Endodermal cell (in vitro differentiated cells): ENCODE data around the gene ANKRD31. TPM values are rescaled to one million over a fixed set of nuclear protein-coding genes. Genes with fewer than 3 reads are reported as not detected.
"Not testable (repeated sequence)": the region's sequence is repeated elsewhere in the genome, so short reads cannot be mapped to it uniquely, and the experiment has no call there.

Source experiments
- DNase-seq: peaks from one replicate; pipeline ENCODE4 v3.0.0-alpha.2; 2017
- H3K27ac ChIP-seq: 2 replicates; pipeline ENCODE4 v1.5.1; 2013; ENCODE audit warnings: mild to moderate bottlenecking, low read depth, low read length, moderate library complexity
- H3K27me3 ChIP-seq: 2 replicates; pipeline ENCODE4 v1.6.1; 2013; ENCODE audit warnings: mild to moderate bottlenecking, low read length, moderate library complexity; ENCODE audit not compliant: insufficient read depth, control insufficient read depth, poor library complexity, severe bottlenecking
- H3K36me3 ChIP-seq: 2 replicates; pipeline ENCODE4 v1.7.0; 2013; ENCODE audit warnings: mild to moderate bottlenecking, low read length, moderate library complexity; ENCODE audit not compliant: control insufficient read depth, insufficient read depth
- H3K4me1 ChIP-seq: one replicate; pipeline ENCODE4 v1.7.0; 2013; ENCODE audit warnings: low read length; ENCODE audit not compliant: control insufficient read depth, insufficient read depth
- H3K4me3 ChIP-seq: 2 replicates; pipeline ENCODE4 v1.5.1; 2013; ENCODE audit warnings: mild to moderate bottlenecking, low read length, moderate library complexity
- H3K9ac ChIP-seq: 2 replicates; pipeline ENCODE4 v1.6.1; 2013; ENCODE audit warnings: mild to moderate bottlenecking, low read length, moderate library complexity; ENCODE audit not compliant: poor library complexity, severe bottlenecking; ENCODE audit errors: extremely low read depth
- H3K9me3 ChIP-seq: 2 replicates; pipeline ENCODE4 v1.6.1; 2013; ENCODE audit warnings: mild to moderate bottlenecking, low read length, moderate library complexity; ENCODE audit not compliant: control insufficient read depth
- H3K27ac Mint-ChIP-seq: 2 replicates; pipeline ENCODE4 v1.8.0; 2020; ENCODE audit warnings: mixed read lengths
- H3K27me3 Mint-ChIP-seq: 2 replicates; pipeline ENCODE4 v1.8.0; 2021; ENCODE audit warnings: mild to moderate bottlenecking, mixed read lengths; ENCODE audit not compliant: insufficient read depth
- H3K36me3 Mint-ChIP-seq: 2 replicates; pipeline ENCODE4 v1.8.0; 2020; ENCODE audit warnings: low read depth, mixed read lengths
- H3K4me1 Mint-ChIP-seq: 2 replicates; pipeline ENCODE4 v1.8.0; 2020; ENCODE audit warnings: mixed read lengths
- H3K4me3 Mint-ChIP-seq: 2 replicates; pipeline ENCODE4 v1.8.0; 2020; ENCODE audit warnings: mild to moderate bottlenecking, moderate library complexity, mixed read lengths
- H3K9me3 Mint-ChIP-seq: 2 replicates; pipeline ENCODE4 v1.8.0; 2020; ENCODE audit warnings: mild to moderate bottlenecking, mixed read lengths
- CTCF ChIP-seq: fragments of 200-600 bp; sonication (generic); conservative IDR thresholded peaks from 2 replicates; pipeline ENCODE4 v1.5.0; 2021; ENCODE audit warnings: antibody characterized with exemption, mild to moderate bottlenecking
- WGBS, 2 experiments: methylation state at CpG; one replicate each; pipeline versions ENCODE4 v1.1.5 to v1.1.7; 2013; ENCODE audit warnings: missing lambda C conversion rate in 2 of 2, mixed read lengths in 1 of 2; ENCODE audit not compliant: insufficient coverage in 1 of 2, insufficient read length in 1 of 2; 5-methylcytosine and 5-hydroxymethylcytosine counted together
- total RNA-seq, 2 donors: library from RNA; stranded (reverse); fragmentation: NEBNext Ultra II Directional in 1 of 2; extraction: Animal tissue kit (Norgen Biotek cat#: 25700) in 1 of 2; gene quantifications; 2 replicates in 1 of 2; 3 replicates in 1 of 2; pipeline ENCODE4 v1.2.1, GENCODE V29; 2021

ANKRD31 gene
- total RNA-seq, 2 donors from 2014 or later = 0.13 to 0.29 TPM

- H3K36me3 Mint-ChIP-seq = no peaks in the 10 kb centered on the region
- no peaks in the 10 kb centered on the region for H3K27me3 ChIP-seq
- 99% methylated on average over 3 of the region's 3 CpGs; no CpG with 5 or more reads in 1 of the 2 experiments for WGBS, 2 experiments
- peaks cover 6% of the 10 kb centered on the region for H3K4me1 Mint-ChIP-seq
- no peak for TF ChIP-seq CTCF
- H3K27ac ChIP-seq = no peak overlapping the region
- H3K27me3 Mint-ChIP-seq = peaks cover 2% of the 10 kb centered on the region
- DNase-seq = no peak
- H3K4me3 Mint-ChIP-seq = no peak overlapping the region
- no peaks in the 10 kb centered on the region for H3K9me3 Mint-ChIP-seq
- no peak overlapping the region for H3K9ac ChIP-seq
- no peak overlapping the region for H3K4me3 ChIP-seq
- no peak overlapping the region for H3K27ac Mint-ChIP-seq
- H3K36me3 ChIP-seq = no peaks in the 10 kb centered on the region
- H3K4me1 ChIP-seq = peaks cover 10% of the 10 kb centered on the region
- peaks cover 7% of the 10 kb centered on the region for H3K9me3 ChIP-seq
Observed at GRCh38 chr5:75088648-75089047, 148.0 kb downstream of the ANKRD31 start.

GRCh38 chr5:75081510-75081909 lies 155.2 kb downstream of the ANKRD31 start:
- Mint-ChIP-seq H3K27ac (no peak overlapping the region), H3K9me3 (no peaks in the 10 kb centered on the region), H3K27me3 (no peaks in the 10 kb centered on the region), H3K4me1 (peaks cover 1% of the 10 kb centered on the region), H3K36me3 (no peaks in the 10 kb centered on the region), H3K4me3 (no peak overlapping the region)
- Histone ChIP-seq H3K4me1 (peaks cover 1% of the 10 kb centered on the region), H3K27me3 (no peaks in the 10 kb centered on the region), H3K36me3 (no peaks in the 10 kb centered on the region), H3K9me3 (peaks cover 8% of the 10 kb centered on the region), H3K9ac (no peak overlapping the region), H3K4me3 (no peak overlapping the region), H3K27ac (no peak overlapping the region)
- no peak for TF ChIP-seq CTCF
- no peak for DNase-seq
- WGBS, 2 experiments = 100% methylated on average over 2 of the region's 2 CpGs; no CpG with 5 or more reads in 1 of the 2 experiments

- H3K9me3 Mint-ChIP-seq, H3K27ac Mint-ChIP-seq: not testable (repeated sequence)
Observed at GRCh38 chr5:75079346-75079745, 157.3 kb downstream of the ANKRD31 start.

GRCh38 chr5:75078027-75078426 lies 158.7 kb downstream of the ANKRD31 start:
- H3K9ac ChIP-seq = no peak overlapping the region
- peaks cover 18% of the 10 kb centered on the region for H3K4me1 Mint-ChIP-seq
- no peaks in the 10 kb centered on the region for H3K27me3 ChIP-seq
- H3K36me3 ChIP-seq = no peaks in the 10 kb centered on the region
- H3K27ac Mint-ChIP-seq = no peak overlapping the region
- WGBS, 2 experiments = 89 to 95% methylated on average over 1 to 5 of the region's 5 CpGs
- no peaks in the 10 kb centered on the region for H3K9me3 ChIP-seq
- H3K4me3 Mint-ChIP-seq = no peak overlapping the region
- no peak for DNase-seq
- TF ChIP-seq CTCF = no peak
- peaks cover 8% of the 10 kb centered on the region for H3K4me1 ChIP-seq
- no peak overlapping the region for H3K4me3 ChIP-seq
- no peak overlapping the region for H3K27ac ChIP-seq
- H3K27me3 Mint-ChIP-seq = no peaks in the 10 kb centered on the region
- no peaks in the 10 kb centered on the region for H3K36me3 Mint-ChIP-seq
- H3K9me3 Mint-ChIP-seq = no peaks in the 10 kb centered on the region

More at GRCh38 chr5:75079346-75079745, 157.3 kb downstream of the ANKRD31 start:
- H3K4me1 ChIP-seq, DNase-seq, H3K4me3 ChIP-seq, H3K36me3 Mint-ChIP-seq, H3K9ac ChIP-seq, H3K36me3 ChIP-seq, H3K9me3 ChIP-seq, H3K4me1 Mint-ChIP-seq, H3K27me3 Mint-ChIP-seq, H3K27ac ChIP-seq, H3K27me3 ChIP-seq, H3K4me3 Mint-ChIP-seq: not testable (repeated sequence)
- 90 to 95% methylated on average over 2 to 3 of the region's 3 CpGs for WGBS, 2 experiments
